ENCODE data around the gene EIF1. TPM values are rescaled to one million over a fixed set of nuclear protein-coding genes. Genes with fewer than 3 reads are reported as not detected.

The EIF1 gene
- total RNA-seq = 67.3 and 85.7 TPM in 2 replicates

DNA sequence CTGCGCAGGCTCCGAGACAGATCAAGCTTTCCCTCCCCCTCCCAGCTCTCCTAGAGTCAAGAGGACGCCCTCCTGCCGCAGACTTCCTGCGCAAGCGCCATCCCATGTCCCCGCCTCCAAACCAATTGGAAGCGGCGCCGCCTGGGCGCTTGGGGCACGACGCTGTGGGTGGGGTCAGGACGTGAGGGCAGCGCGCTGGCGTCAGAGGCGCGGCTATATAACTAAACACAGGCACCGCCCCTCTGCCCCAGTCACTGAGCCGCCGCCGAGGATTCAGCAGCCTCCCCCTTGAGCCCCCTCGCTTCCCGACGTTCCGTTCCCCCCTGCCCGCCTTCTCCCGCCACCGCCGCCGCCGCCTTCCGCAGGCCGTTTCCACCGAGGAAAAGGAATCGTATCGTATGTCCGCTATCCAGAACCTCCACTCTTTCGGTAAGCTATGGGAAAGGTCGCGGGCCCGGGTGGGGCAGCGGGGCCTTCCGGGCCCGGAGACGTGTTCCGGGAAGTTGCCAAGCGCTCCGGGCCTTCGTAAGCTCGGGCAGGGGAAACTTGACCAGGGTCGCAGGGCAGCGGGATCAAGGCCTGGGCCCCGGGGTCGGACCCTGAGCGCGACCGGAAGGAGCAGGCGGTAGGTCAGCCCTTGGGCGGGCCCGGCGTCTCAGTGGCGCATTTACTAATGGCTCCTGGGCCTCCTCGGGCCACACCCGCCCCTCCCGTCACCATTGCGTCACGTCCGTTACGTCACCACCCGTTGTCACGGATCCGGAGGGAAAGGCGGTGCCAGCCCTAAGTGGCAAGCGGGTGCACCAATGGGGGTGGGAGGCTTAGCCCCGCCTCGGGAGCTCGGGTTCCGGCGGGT lies at the start of gene EIF1:
Gene EIF1, plus strand, starts transcription at position 245 of the 856 bp plus-strand sequence. Its CDS starts 154 bp downstream, at position 399.

DNA sequence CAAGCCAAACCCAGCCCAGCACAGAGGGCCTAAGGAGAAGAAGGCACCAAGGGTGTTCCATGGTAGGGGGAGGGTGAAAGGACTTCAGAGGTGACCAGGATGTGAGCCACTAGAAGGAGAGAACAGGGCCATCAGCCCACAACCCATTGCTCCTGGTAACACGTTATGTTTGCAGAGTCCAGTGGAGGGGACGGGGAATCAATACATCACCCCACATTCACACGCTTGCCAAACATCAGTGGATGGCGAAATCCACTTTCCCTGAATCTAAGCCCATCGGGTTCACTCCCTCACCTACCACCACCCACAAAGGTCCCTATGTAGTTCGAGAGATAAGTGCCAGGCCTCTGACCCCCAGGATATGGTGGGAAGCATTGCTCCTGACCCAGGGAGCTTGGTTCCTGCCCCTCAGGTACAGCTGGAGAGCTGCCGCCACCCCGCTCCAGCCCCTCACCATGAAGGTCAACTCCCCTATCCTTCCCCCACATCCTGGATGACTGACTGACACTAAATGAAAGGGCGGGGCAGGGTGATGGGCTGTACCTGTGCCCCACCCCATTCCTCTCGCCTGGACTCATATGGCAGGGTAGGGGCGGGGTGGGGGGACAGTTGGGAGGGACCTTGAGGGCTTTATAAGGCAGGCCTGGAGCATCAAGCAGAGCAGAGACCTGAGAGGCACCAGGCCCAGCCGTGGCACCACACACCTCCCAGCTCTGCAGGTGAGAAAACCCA lies 23.1 kb downstream of the EIF1 start, which contains the start of gene GAST:
Gene GAST, plus strand, starts transcription at position 663 of the 732 bp plus-strand sequence. CDS start 3,106 bp downstream, outside the sequence.

DNA sequence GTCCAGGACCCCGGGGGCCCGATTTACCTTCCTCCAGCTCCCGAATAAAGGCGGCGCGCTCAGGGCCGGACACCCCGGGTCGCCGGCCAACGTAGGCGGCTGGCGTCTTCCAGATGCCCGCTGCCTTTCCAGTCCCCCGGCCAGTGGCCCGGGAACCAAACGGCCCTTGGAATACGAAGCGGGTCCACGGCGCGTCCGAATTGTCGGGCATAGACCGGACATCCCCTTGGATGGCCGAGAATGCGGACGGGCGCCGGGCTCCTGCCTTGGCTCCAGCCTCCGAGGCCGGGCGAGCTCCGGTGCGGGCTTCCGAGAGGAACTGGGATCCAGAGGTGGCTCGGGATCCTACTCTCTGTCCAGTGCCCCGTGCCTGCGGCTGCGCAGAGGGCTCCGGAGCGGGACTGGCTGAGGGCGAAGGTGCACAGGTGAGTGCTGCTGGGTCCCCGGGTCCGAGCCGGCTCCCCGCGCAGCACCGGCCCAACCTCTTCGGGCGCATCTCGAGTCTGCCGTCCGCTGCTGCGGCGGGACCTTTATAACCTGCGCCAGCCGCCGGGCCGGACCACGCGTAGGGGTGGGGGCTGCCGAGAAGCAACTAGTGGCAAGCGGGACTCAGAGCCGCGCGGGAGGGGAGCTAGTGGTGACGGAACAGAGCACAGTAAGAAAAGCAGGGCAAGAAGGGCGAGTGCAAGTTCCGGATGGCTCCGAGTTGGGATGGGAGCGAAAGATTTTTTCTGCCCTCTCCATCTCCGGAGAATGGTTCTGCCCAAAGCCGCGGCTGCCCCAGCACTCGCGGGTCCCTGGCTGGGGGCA lies 45.7 kb downstream of the EIF1 start, which contains the start of gene HAP1:
Gene HAP1, minus strand, starts transcription at position 505 of the 810 bp plus-strand sequence. Its CDS starts 9 bp downstream, at position 496.

Small RNA genes within 50 kb of the gene (small RNA-seq; reads per million reads assigned to genes)
- not detected for gene RN7SL399P
- not detected for gene RNA5SP442

Other genes with a start within 250 kb of the EIF1 start
- not detected in 2 replicates for gene KRT38, start 247.9 kb upstream of the EIF1 start, total RNA-seq
- gene KRT32, start 221.5 kb upstream of the EIF1 start, total RNA-seq = not detected in 2 replicates
- gene KRT35, start 207.7 kb upstream of the EIF1 start, total RNA-seq = not detected in 2 replicates
- gene KRT36, start 199.0 kb upstream of the EIF1 start, total RNA-seq = not detected in 2 replicates
- not detected in 2 replicates for gene KRT13, start 183.3 kb upstream of the EIF1 start, total RNA-seq
- gene KRT15, start 170.0 kb upstream of the EIF1 start, total RNA-seq = 0.65 and 2.8 TPM in 2 replicates
- gene KRT19, start 160.6 kb upstream of the EIF1 start, total RNA-seq = 25.5 and 62.2 TPM in 2 replicates
- gene KRT9, start 116.8 kb upstream of the EIF1 start, total RNA-seq = not detected in 2 replicates
- not detected in 2 replicates for gene KRT14, start 102.0 kb upstream of the EIF1 start, total RNA-seq
- not detected in 2 replicates for gene KRT16, start 76.1 kb upstream of the EIF1 start, total RNA-seq
- 0.38 TPM in 1 of 2 replicates, not detected in the other for gene KRT17, start 64.3 kb upstream of the EIF1 start, total RNA-seq
- gene GAST, start 23.4 kb downstream of the EIF1 start, total RNA-seq = not detected in 2 replicates
- gene HAP1, start 45.8 kb downstream of the EIF1 start, total RNA-seq = under 0.01 and 0.29 TPM in 2 replicates
- gene JUP, start 97.8 kb downstream of the EIF1 start, total RNA-seq = 258 and 336 TPM in 2 replicates
- 42.4 and 69.2 TPM in 2 replicates for gene P3H4, start 123.1 kb downstream of the EIF1 start, total RNA-seq
- 140 and 194 TPM in 2 replicates for gene FKBP10, start 124.1 kb downstream of the EIF1 start, total RNA-seq
- 70.6 and 93.2 TPM in 2 replicates for gene NT5C3B, start 147.3 kb downstream of the EIF1 start, total RNA-seq
- gene KLHL10, start 148.9 kb downstream of the EIF1 start, total RNA-seq = not detected in 2 replicates
- 29.8 and 32.7 TPM in 2 replicates for gene KLHL11, start 176.5 kb downstream of the EIF1 start, total RNA-seq
- gene ACLY, start 230.1 kb downstream of the EIF1 start, total RNA-seq = 255 and 317 TPM in 2 replicates
- gene ODAD4, start 241.7 kb downstream of the EIF1 start, total RNA-seq = 0.33 and 0.38 TPM in 2 replicates